GM21447 (cell line): ENCODE data around the gene TCEAL2.
"Not testable (repeated sequence)": the region's sequence is repeated elsewhere in the genome, so short reads cannot be mapped to it uniquely, and the experiment has no call there.

Experiments used
- ATAC-seq: cut with Tn5 transposase; IDR thresholded peaks from one replicate; pipeline ENCODE4 v1.9.1; 2021; ENCODE audit not compliant: unreplicated experiment

The TCEAL2 gene

DNA sequence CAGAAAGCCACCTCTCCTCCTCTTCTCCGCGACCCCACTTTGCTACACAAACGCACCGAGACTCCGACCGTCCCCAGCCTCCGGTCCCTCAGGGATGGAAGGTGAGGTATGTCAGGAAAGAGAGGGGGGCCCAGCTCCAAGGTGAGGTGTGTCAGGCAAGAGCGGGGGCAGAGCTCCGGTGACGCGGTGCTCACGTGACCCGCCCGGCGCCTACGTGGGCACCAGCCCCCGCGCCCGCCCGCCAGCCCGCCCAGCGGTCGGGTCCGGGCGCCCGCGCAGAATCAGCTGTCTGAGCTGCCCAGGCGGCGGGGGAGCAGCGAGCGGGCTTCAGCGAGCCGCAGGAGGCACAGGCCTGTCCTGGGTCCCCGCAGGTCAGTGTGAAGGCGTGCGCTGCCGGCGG, at the start of gene TCEAL2:
TSS of gene TCEAL2 (plus strand) at position 244 of the 400 bp plus-strand sequence. CDS start 1,152 bp downstream, outside the sequence.
- not testable (repeated sequence) for ATAC-seq

- ATAC-seq, result no peak
Measured at GRCh38 chrX:102077426-102077825, 48.1 kb upstream of the TCEAL2 start.

GRCh38 chrX:102085706-102086105, 39.8 kb upstream of the TCEAL2 start:
- ATAC-seq, result no peak

DNA sequence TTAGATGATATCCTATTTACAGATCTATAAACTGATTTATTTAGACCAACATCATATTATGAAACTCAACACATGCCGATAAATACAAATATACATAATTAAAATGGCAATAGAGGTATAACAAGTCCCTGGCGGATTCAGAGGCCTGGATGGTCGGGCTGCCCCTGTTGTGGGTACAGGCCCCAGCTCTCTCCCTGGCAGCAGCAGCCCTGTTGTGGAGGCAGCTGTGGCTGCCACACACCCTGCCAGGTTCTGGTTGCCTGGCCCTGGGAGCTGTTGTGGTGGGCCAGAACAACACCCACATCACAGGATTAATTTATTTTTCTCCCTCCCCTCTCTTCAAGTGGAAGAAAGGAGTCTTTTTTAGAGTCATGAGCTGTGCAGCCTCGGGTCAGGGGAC, 12.1 kb upstream of the TCEAL2 start:
- ATAC-seq, result no peak

DNA sequence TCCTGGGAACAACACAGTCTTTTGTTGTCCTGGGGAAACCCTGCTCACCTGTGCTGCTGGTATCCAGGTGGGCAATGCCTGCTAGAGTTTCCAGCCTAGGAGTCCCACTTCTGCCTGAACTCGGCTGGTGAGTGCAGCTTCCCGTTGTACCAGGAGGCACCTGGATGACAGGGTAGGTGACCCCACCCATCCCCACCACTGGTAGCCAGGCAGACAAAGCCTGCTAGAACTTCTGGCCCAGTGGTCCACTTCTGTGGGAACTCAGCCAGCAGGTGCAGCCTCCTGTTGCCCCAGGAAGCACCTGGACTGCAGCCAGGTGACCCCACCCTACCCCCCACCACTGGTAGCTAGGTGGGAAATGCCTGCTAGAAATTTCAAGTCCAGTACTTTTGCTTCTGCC, 9.7 kb upstream of the TCEAL2 start:
- no peak for ATAC-seq

GRCh38 chrX:102125014-102125413, 465 bp upstream of the TCEAL2 start:
- not testable (repeated sequence) for ATAC-seq

- ATAC-seq, result not testable (repeated sequence)
Measured at GRCh38 chrX:102126080-102126818, 770 bp downstream of the TCEAL2 start.

DNA sequence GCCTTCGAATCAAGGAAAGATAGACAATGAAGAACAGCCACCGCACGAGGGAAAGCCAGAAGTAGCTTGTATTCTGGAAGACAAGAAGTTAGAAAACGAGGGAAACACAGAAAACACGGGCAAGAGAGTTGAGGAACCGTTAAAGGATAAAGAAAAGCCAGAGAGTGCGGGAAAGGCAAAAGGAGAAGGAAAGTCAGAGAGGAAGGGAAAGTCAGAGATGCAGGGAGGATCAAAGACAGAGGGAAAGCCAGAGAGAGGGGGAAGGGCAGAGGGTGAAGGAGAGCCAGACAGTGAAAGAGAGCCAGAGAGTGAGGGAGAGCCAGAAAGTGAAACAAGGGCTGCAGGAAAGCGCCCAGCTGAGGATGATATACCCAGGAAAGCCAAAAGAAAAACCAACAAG, 1.4 kb downstream of the TCEAL2 start:
- no peak for ATAC-seq

GRCh38 chrX:102129473-102129872, 4.0 kb downstream of the TCEAL2 start:
- no peak for ATAC-seq

DNA sequence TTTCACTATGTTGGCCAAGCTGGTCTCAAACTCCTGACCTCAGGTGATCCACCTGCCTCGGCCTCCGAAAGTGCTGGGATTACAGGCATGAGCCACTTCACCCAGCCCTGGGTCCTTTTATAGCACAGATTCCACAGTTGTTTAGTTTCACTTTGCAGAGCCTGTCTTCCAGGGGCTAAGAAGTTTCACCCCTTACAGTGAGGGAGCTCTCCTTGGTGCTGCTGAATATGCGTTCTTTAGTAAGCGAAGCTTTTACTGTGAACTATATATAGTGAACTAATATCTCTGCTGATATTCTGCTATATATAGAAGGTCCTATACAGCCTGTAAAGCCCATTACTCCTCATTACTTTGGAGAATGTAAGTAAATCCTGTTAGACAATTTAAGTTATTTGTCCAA, 12.6 kb downstream of the TCEAL2 start:
- ATAC-seq, result no peak

GRCh38 chrX:102140876-102141275, 15.4 kb downstream of the TCEAL2 start:
- ATAC-seq, result not testable (repeated sequence)

DNA sequence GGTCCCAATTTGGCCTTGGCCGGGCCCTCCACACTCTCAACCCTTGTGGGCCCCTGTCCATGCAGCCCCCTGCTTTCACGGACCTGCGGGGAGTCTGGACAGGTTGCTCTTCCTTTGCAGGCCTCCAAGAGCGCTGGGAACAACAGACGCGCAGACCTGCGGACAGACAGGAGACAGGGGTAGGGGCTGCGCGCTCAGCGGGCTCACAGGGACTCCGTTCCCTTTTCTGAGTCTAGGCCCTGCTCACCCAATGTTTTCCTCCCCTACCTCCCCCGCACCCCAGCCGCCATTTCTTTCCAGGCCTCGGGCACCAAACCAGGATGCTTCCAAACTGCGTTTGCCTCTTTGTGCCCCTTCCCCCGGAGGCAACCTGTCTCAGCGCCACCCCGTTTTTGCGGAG, 16.2 kb downstream of the TCEAL2 start:
- ATAC-seq, result not testable (repeated sequence)

DNA sequence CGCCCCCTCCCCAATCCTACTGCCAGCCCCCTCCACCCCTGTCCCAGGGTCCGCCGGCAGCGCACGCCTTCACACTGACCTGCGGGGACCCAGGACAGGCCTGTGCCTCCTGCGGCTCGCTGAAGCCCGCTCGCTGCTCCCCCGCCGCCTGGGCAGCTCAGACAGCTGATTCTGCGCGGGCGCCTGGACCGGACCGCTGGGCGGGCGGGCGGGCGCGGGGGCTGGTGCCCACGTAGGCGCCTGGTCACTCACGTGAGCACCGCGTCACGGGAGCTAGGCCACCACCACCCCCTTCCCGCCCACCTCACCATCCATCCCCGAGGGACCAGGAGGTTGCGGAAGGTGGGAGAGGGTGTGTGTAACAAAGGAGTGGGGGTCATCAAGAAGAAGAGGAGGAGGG, 16.8 kb downstream of the TCEAL2 start, which contains the start of gene TCEAL6:
TSS of gene TCEAL6 (minus strand) at position 208 of the 400 bp plus-strand sequence.
- not testable (repeated sequence) for ATAC-seq

- no peak for ATAC-seq
Measured at GRCh38 chrX:102154218-102154860, 28.9 kb downstream of the TCEAL2 start.

DNA sequence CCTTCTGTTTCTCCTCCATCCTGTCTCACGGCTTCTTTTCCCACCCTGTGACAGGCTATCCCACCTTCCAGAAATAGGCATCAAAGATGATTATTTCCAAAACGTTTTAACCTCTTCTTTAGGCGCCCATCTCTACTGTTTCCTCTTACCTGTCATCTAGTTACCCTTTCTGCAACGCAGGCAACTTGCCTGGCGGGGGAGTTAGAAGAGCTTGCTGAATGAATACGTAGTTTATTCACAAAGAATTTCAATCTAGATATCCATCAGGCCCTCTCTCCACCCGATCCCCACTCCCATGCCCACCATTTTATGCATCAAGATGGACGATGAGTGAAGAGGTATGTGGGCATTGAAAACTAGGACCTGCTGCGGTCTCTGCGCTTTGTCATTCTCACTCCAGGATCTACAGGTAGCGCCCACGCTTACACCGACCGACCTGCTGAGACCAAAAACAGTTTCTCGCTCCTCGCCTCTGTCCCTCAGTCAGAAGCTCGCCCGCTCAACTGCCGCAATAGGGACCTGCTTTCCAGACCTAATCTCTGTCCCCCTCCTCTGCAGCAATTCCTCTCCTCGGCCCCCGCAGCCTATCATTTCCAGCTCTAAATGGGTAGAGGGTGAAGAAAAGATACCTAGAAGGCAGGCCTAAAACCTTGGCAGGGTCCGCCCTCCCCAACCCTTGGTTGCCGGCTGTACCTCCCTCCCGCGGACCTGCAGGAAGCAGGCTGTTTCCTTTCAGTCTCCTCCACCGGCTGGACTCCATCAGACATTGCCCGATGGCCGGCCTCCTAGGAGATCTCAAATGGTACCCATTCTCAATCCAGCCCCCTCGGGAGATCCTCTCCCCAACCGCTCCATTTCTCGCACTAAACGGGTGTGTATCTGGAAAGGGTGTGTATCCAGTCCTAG, 29.7 kb downstream of the TCEAL2 start:
- peak; percentile 33 for ATAC-seq

DNA sequence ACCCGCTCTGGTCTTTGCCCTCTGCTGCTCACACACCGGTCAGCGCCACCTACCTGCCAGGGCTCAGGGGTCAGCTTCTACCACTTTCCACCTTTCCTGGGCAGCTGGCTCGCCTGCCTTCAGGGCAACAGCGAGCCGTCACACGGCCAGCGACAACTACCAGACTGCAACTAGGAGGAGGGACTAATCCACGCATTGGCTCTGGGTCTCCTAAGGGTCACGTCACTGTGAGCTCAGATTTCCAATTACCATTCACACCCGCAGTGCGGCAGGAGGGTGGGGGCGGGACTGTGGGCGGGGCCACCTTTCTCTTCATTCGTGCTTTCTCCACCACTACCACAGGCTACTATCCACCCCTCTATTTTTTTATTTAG, 30.3 kb downstream of the TCEAL2 start, which contains the start of gene BEX5:
TSS of gene BEX5 (minus strand) at position 172 of the 374 bp plus-strand sequence. CDS start 1,712 bp downstream, outside the sequence.
- ATAC-seq, result peak; percentile 89
